K562 (cell line): Measurements from ENCODE around the gene VSIG2. TPM values are rescaled to one million over a fixed set of nuclear protein-coding genes. Genes with fewer than 3 reads are reported as not detected.

Experiments used
- ATAC-seq: fragments of 200-7000 bp; cut with Tn5 transposase; 3 replicates; pipeline ENCODE4 v1.9.1; 2020; ENCODE audit warnings: moderate library complexity
- BruUV-seq: library from RNA; stranded (reverse); fragments of 400-500 nt; replicated peaks from 2 replicates; lab custom pipeline; 2021; lab: Mats Ljungman, UMichigan
- CTCF ChIA-PET: fragments of 300-600 bp; formaldehyde crosslinking; extraction: SDS; loops from one replicate; lab custom pipeline; 2021; ENCODE audit warnings: low intra/inter-chr PET ratio; lab: Yijun Ruan, JAX
- POLR2A ChIA-PET: fragments of 300-600, 350-650 bp; sonication (Branson Sonifier 250); formaldehyde crosslinking; extraction: SDS; loops from one replicate; lab custom pipeline; 2021; ENCODE audit warnings: antibody characterized with exemption, inconsistent platforms; lab: Yijun Ruan, JAX
- DNase-seq, 4 experiments: peaks; one replicate each; pipeline versions ENCODE4 v3.0.0 to v3.0.0-alpha.2; 2011 to 2018; ENCODE audit warnings: low spot score in 3 of 4, mixed read lengths in 3 of 4; ENCODE audit errors: extremely low read depth in 1 of 4
- FAIRE-seq: peaks from 2 replicates; lab custom pipeline; 2011; peaks lifted over from hg19 to GRCh38; lab: Jason Lieb, UNC
- H2AFZ ChIP-seq: 2 replicates; pipeline ENCODE4 v1.6.0; 2011; ENCODE audit warnings: low read depth, low read length, control low read depth, inconsistent platforms
- H3K27ac ChIP-seq: fragments of 200-600 bp; 3 replicates; pipeline ENCODE4 v1.8.0; 2011; ENCODE audit warnings: low read depth, mild to moderate bottlenecking, control low read depth, inconsistent platforms, low read length, moderate library complexity, mixed read lengths; ENCODE audit errors: extremely low read depth
- H3K27me3 ChIP-seq, 2 experiments: fragments of 300-600 bp in 1 of 2; 2 replicates in 1 of 2; 3 replicates in 1 of 2; pipeline versions ENCODE4 v1.6.0 to v1.8.0; 2011; ENCODE audit warnings: inconsistent platforms in 2 of 2, low read length in 2 of 2, mild to moderate bottlenecking in 1 of 2, mixed read lengths in 1 of 2, moderate library complexity in 1 of 2; ENCODE audit not compliant: control insufficient read depth in 2 of 2, insufficient read depth in 2 of 2
- H3K36me3 ChIP-seq: fragments of 300-600 bp; 3 replicates; pipeline ENCODE4 v1.8.0; 2011; ENCODE audit warnings: mild to moderate bottlenecking, low read length, inconsistent platforms; ENCODE audit not compliant: control insufficient read depth, insufficient read depth
- H3K4me1 ChIP-seq, 2 experiments: fragments of 200-600 bp in 1 of 2; replicated peaks in 1 of 2; 2 replicates in 1 of 2; 3 replicates in 1 of 2; pipeline versions ENCODE4 v1.5.1 to v1.8.0; 2011; ENCODE audit warnings: inconsistent platforms in 2 of 2, low read length in 2 of 2, mild to moderate bottlenecking in 1 of 2, mixed read lengths in 1 of 2, moderate library complexity in 1 of 2; ENCODE audit not compliant: control insufficient read depth in 2 of 2, insufficient read depth in 2 of 2
- H3K4me2 ChIP-seq: 2 replicates; pipeline ENCODE4 v1.6.1; 2011; ENCODE audit warnings: low read length, control low read depth, inconsistent platforms, mixed read lengths; ENCODE audit not compliant: insufficient read depth
- H3K4me3 ChIP-seq: fragments of 200-600 bp; sonication (generic), shearing (Covaris generic); 2 replicates; pipeline ENCODE4 v1.5.1; 2016; ENCODE audit warnings: control low read depth, inconsistent platforms
- H3K79me2 ChIP-seq: fragments of 200-600 bp; 3 replicates; pipeline ENCODE4 v1.8.0; 2011; ENCODE audit warnings: low read length, inconsistent platforms; ENCODE audit not compliant: control insufficient read depth, insufficient read depth
- H3K9ac ChIP-seq, 2 experiments: 2 replicates each; pipeline versions ENCODE4 v1.6.0 to v1.6.1; 2011; ENCODE audit warnings: low read depth in 2 of 2, low read length in 2 of 2, control low read depth in 1 of 2, inconsistent platforms in 1 of 2, mild to moderate bottlenecking in 1 of 2, mixed read lengths in 1 of 2; ENCODE audit not compliant: insufficient read depth in 1 of 2
- H3K9me1 ChIP-seq: one replicate; pipeline ENCODE4 v1.6.0; 2011; ENCODE audit warnings: inconsistent platforms, mild to moderate bottlenecking, low read length, moderate library complexity; ENCODE audit not compliant: control insufficient read depth, insufficient read depth
- H3K9me3 ChIP-seq: replicated peaks from 2 replicates; pipeline ENCODE4 v1.5.1; 2011; ENCODE audit warnings: low read depth, low read length, inconsistent platforms; ENCODE audit not compliant: control insufficient read depth, insufficient read depth
- H4K20me1 ChIP-seq: replicated peaks from 2 replicates; pipeline ENCODE4 v1.6.1; 2011; ENCODE audit warnings: low read length, inconsistent platforms, mixed read lengths; ENCODE audit not compliant: control insufficient read depth, insufficient read depth
- CCAR2 ChIP-seq: fragments of 200-400 bp; formaldehyde crosslinking; IDR thresholded peaks from 2 replicates; pipeline ENCODE4 v1.6.1; 2017; ENCODE audit warnings: mild to moderate bottlenecking, low read depth, low read length
- CHD4 ChIP-seq: fragments of 200-600 bp; sonication (generic); IDR thresholded peaks from 3 replicates; pipeline ENCODE4 v1.6.1; 2012; ENCODE audit warnings: low read depth, mild to moderate bottlenecking, mixed read lengths, low read length, inconsistent platforms; ENCODE audit not compliant: insufficient read depth, insufficient replicate concordance, poor library complexity, severe bottlenecking
- HNRNPUL1 ChIP-seq: fragments of 200-400 bp; formaldehyde crosslinking; IDR thresholded peaks from 2 replicates; pipeline ENCODE4 v1.6.1; 2017; ENCODE audit warnings: low read length
- MEF2D ChIP-seq: conservative IDR thresholded peaks from 2 replicates; pipeline ENCODE4 v1.6.1; 2016; ENCODE audit warnings: low read depth, missing genetic modification characterization, missing compliant biosample characterization
- MTA1 ChIP-seq: fragments of 450-650 bp; IDR thresholded peaks from 2 replicates; pipeline ENCODE4 v1.6.1; 2017; ENCODE audit warnings: borderline replicate concordance
- RCOR1 ChIP-seq, 2 experiments: IDR thresholded peaks; 2 replicates each; pipeline ENCODE4 v1.6.1; 2012; ENCODE audit warnings: low read depth in 2 of 2, low read length in 2 of 2, borderline replicate concordance in 1 of 2, improper control_type of control experiment in 1 of 2
- SMARCA5 ChIP-seq: fragments of 450-650 bp; IDR thresholded peaks from 2 replicates; pipeline ENCODE4 v1.6.1; 2016
- TAF1 ChIP-seq: IDR thresholded peaks from 2 replicates; pipeline ENCODE4 v1.6.1; 2011; ENCODE audit warnings: mild to moderate bottlenecking, low read length, moderate library complexity; ENCODE audit not compliant: insufficient read depth, control insufficient read depth, severe bottlenecking; ENCODE audit errors: extremely low read depth
- TAF9B ChIP-seq: fragments of 450-650 bp; IDR thresholded peaks from 2 replicates; pipeline ENCODE4 v1.6.1; 2018; ENCODE audit warnings: mild to moderate bottlenecking; ENCODE audit not compliant: partially characterized antibody
- TBP ChIP-seq: optimal IDR thresholded peaks from 2 replicates; pipeline ENCODE3; 2011; ENCODE audit warnings: low read depth, low read length, improper control_type of control experiment
- TFE3 ChIP-seq: fragments of 450-650 bp; formaldehyde crosslinking; IDR thresholded peaks from 2 replicates; pipeline ENCODE4 v1.4.0; 2020; ENCODE audit warnings: mild to moderate bottlenecking, mixed read lengths
- THRA ChIP-seq: fragments of 450-650 bp; IDR thresholded peaks from 2 replicates; pipeline ENCODE4 v1.6.1; 2017; ENCODE audit warnings: mild to moderate bottlenecking, moderate library complexity
- WHSC1 ChIP-seq: IDR thresholded peaks from one replicate; pipeline ENCODE4 v1.6.1; 2012; ENCODE audit warnings: low read length, control low read depth, inconsistent platforms
- XRCC4 ChIP-seq: IDR thresholded peaks from one replicate; pipeline ENCODE4 v1.6.1; 2011; ENCODE audit not compliant: insufficient read depth, insufficient read length; ENCODE audit errors: extremely low read depth
- ZNF668 ChIP-seq: fragments of 250-450 bp; sonication (Bioruptor Pico); IDR thresholded peaks from 2 replicates; pipeline ENCODE4 v1.8.0; 2022; ENCODE audit warnings: mild to moderate bottlenecking, inconsistent platforms
- ZNF764 ChIP-seq: fragments of 250-450 bp; sonication (Bioruptor Pico); IDR thresholded peaks from 2 replicates; pipeline ENCODE4 v1.4.0; 2020; ENCODE audit warnings: low read depth, mild to moderate bottlenecking, moderate library complexity
- ZSCAN32 ChIP-seq: fragments of 450-650 bp; formaldehyde crosslinking; IDR thresholded peaks from 2 replicates; pipeline ENCODE4 v1.4.0; 2020; ENCODE audit warnings: mild to moderate bottlenecking, moderate library complexity
- WGBS: fragments of 100-300 bp; shearing (Covaris generic); methylation state at CpG from one replicate; pipeline ENCODE4 v1.1.6; 2016; ENCODE audit warnings: low coverage, mixed read lengths; ENCODE audit not compliant: insufficient coverage; ENCODE audit errors: missing lambda C conversion rate; 5-methylcytosine and 5-hydroxymethylcytosine counted together
- in situ Hi-C: fragments of 300-500 bp; cut with MboI; formaldehyde crosslinking; loops from 4 replicates; pipeline ENCODE4 v1.15.0; 2018; ENCODE audit warnings: inconsistent platforms, mixed read lengths
- intact Hi-C: fragments of 100-400 bp; cut with micrococcal nuclease; formaldehyde crosslinking; loops from 2 replicates; pipeline ENCODE4 v1.14.2; 2022
- polyA plus RNA-seq, 8 experiments: library from polyadenylated mRNA; depleted of rRNA in 4 of 8; stranded (reverse) in 5 of 8; unstranded in 3 of 8; fragments of >200 nt; fragmentation: Nextera tagmentation in 2 of 8; fragmentation: Illumina TruSeq in 1 of 8; extraction: Ambion mirVana in 2 of 8; extraction: Trizol in 1 of 8; gene quantifications; 2 replicates each; pipeline versions ENCODE4 v1.2.1 to v1.2.3, GENCODE V29; 2011 to 2014; ENCODE audit warnings: inconsistent platforms in 1 of 8, missing spikeins in 1 of 8
- total RNA-seq, 7 experiments: library from RNA; depleted of rRNA in 6 of 7; stranded (reverse); fragments of >200 nt in 6 of 7; fragmentation: Illumina TruSeq in 2 of 7; extraction: Trizol in 2 of 7; gene quantifications; 2 replicates each; pipeline versions ENCODE4 v1.2.1 to v1.2.3, GENCODE V29; 2011 to 2021; ENCODE audit warnings: low replicate concordance in 1 of 7

The VSIG2 gene
- total and polyA plus RNA-seq, 9 of the 15 experiments (the other 6 are each of a cell fraction or from before 2014, with no cell fraction given) = not detected

DNA sequence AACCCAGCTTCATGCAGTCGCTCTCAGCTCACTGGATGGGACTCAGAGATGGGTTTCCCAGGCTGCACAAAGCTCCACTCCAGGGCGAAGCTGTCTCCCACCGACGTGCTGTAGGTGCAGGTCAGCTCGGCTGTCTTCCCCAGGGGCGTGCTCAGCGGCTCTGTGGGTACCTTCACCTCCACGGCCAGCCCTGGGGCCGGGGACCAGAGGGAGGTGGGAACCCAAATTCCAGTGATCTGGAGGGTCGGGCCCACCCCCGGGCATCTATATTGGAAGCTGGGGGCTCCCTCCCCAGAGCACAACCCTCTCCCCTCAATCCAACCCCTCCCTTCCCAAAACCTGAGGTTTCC, 689 bp downstream of the VSIG2 start:
- peaks cover 11 to 47% of the 10 kb centered on the region in 2 experiments; a peak in 4 of 5 replicates for H3K27me3 ChIP-seq
- in situ Hi-C loops = no loop called here
- H3K79me2 ChIP-seq = no peaks in the 10 kb centered on the region
- no TSS peak for BruUV-seq
- CTCF ChIA-PET = no interaction called here
- TF ChIP-seq CHD4 (no peak), HNRNPUL1 (no peak), TAF1 (no peak), RCOR1 (IDR thresholded peaks at IDR 0.05; ENCODE audit: borderline replicate concordance in 1 of 2, low read depth in 2 of 2, low read length in 2 of 2) (no peak), ZNF764 (no peak), WHSC1 (no peak), MEF2D (tag) (no peak), THRA (no peak), TFE3 (no peak), TBP (no peak), ZSCAN32 (CRISPR knock-in tag) (no peak), SMARCA5 (no peak), TAF9B (no peak), ZNF668 (CRISPR knock-in tag) (no peak), CCAR2 (no peak), XRCC4 (no peak), MTA1 (no peak)
- TF ChIP-seq, all 486 proteins: peak for 0
- Histone ChIP-seq H3K4me3 (no peak overlapping the region), H3K36me3 (no peaks in the 10 kb centered on the region), H3K9ac (no peak overlapping the region), H4K20me1 (no peaks in the 10 kb centered on the region), H3K4me1 (peaks cover 18 to 19% of the 10 kb centered on the region in 2 experiments; a peak in 4 of 5 replicates), H3K27ac (no peak overlapping the region), H3K9me3 (no peaks in the 10 kb centered on the region), H2AFZ (no peak overlapping the region), H3K9me1 (no peaks in the 10 kb centered on the region), H3K4me2 (no peak overlapping the region)
- FAIRE-seq (no peak), ATAC-seq (no peak), DNase-seq (no peak)
- intact Hi-C loops = no loop called here
- POLR2A ChIA-PET = interaction anchor here (0.8 kb wide), 1 partner anchor 84 kb away, joined by 3 read pairs; no protein-coding TSS in a partner anchor
- WGBS = 4% methylated on average over 11 of the region's 11 CpGs
